Loucy (cell line): ENCODE measurements around the gene PTPRZ1.

ENCODE experiments used
- H2AFZ ChIP-seq: fragments of 200-600 bp; sonication (generic); 2 replicates; pipeline ENCODE4 v1.6.0; 2016; ENCODE audit warnings: antibody characterized with exemption, mild to moderate bottlenecking, low read length, moderate library complexity
- H3F3A ChIP-seq: fragments of 200-600 bp; 2 replicates; pipeline ENCODE4 v1.6.0; 2016; ENCODE audit warnings: antibody characterized with exemption, low read depth, mild to moderate bottlenecking
- H3K27me3 ChIP-seq: fragments of 200-600 bp; sonication (generic); 2 replicates; pipeline ENCODE4 v1.6.1; 2014; ENCODE audit warnings: low read length, mild to moderate bottlenecking; ENCODE audit not compliant: insufficient read depth, poor library complexity, severe bottlenecking
- H3K36me3 ChIP-seq: fragments of 200-600 bp; sonication (generic); 2 replicates; pipeline ENCODE4 v1.6.1; 2016; ENCODE audit warnings: low read length; ENCODE audit not compliant: insufficient read depth
- H3K4me1 ChIP-seq: fragments of 200-600 bp; sonication (generic); 2 replicates; pipeline ENCODE4 v1.5.1; 2014; ENCODE audit warnings: low read length, mild to moderate bottlenecking; ENCODE audit not compliant: insufficient read depth, poor library complexity, severe bottlenecking
- H3K4me2 ChIP-seq: fragments of 200-600 bp; sonication (generic); 2 replicates; pipeline ENCODE4 v1.6.0; 2014; ENCODE audit warnings: antibody characterized with exemption, low read length, low read depth, mild to moderate bottlenecking; ENCODE audit not compliant: poor library complexity, severe bottlenecking
- H3K4me3 ChIP-seq: fragments of 200-600 bp; sonication (generic); 2 replicates; pipeline ENCODE4 v1.5.1; 2014; ENCODE audit warnings: low read length, mild to moderate bottlenecking, mixed read lengths; ENCODE audit not compliant: poor library complexity, severe bottlenecking
- H3K79me2 ChIP-seq: fragments of 200-600 bp; sonication (generic); 2 replicates; pipeline ENCODE4 v1.6.1; 2014; ENCODE audit warnings: low read length; ENCODE audit not compliant: insufficient read depth
- H3K9ac ChIP-seq: fragments of 200-600 bp; sonication (generic); 2 replicates; pipeline ENCODE4 v1.6.0; 2014; ENCODE audit warnings: mild to moderate bottlenecking, low read depth, low read length, moderate library complexity; ENCODE audit not compliant: poor library complexity, severe bottlenecking
- H3K9me2 ChIP-seq: fragments of 200-600 bp; sonication (generic); replicated peaks from 2 replicates; pipeline ENCODE4 v1.6.1; 2016; ENCODE audit warnings: low read depth, low read length, mixed read lengths
- H3K9me3 ChIP-seq: fragments of 200-600 bp; sonication (generic); 2 replicates; pipeline ENCODE4 v1.6.1; 2014; ENCODE audit warnings: mild to moderate bottlenecking, antibody characterized with exemption, low read length, low read depth; ENCODE audit not compliant: insufficient read depth
- H4K20me1 ChIP-seq: fragments of 200-600 bp; sonication (generic); 2 replicates; pipeline ENCODE4 v1.6.0; 2014; ENCODE audit warnings: antibody characterized with exemption, low read length, mild to moderate bottlenecking; ENCODE audit not compliant: insufficient read depth, poor library complexity, severe bottlenecking
- CTCF ChIP-seq: fragments of 200-600 bp; sonication (generic); conservative IDR thresholded peaks from 2 replicates; pipeline ENCODE4 v1.5.1; 2014; ENCODE audit warnings: mild to moderate bottlenecking, antibody characterized with exemption, low read length
- EZH2phosphoT487 ChIP-seq: fragments of 200-600 bp; IDR thresholded peaks from 2 replicates; pipeline ENCODE4 v1.6.1; 2018; ENCODE audit warnings: antibody characterized with exemption, mild to moderate bottlenecking, moderate library complexity, borderline replicate concordance

Gene PTPRZ1

GRCh38 chr7:122103064-122103463, 230.1 kb downstream of the PTPRZ1 start:
- H3K9me3 ChIP-seq = no peaks in the 10 kb centered on the region
- H3K4me2 ChIP-seq = no peak overlapping the region
- no peaks in the 10 kb centered on the region for H3F3A ChIP-seq
- no peak for TF ChIP-seq EZH2phosphoT487
- TF ChIP-seq CTCF = no peak
- H3K9ac ChIP-seq = no peak overlapping the region
- H3K4me3 ChIP-seq = no peak overlapping the region
- no peaks in the 10 kb centered on the region for H3K9me2 ChIP-seq
- no peaks in the 10 kb centered on the region for H3K4me1 ChIP-seq
- H4K20me1 ChIP-seq = no peaks in the 10 kb centered on the region
- no peaks in the 10 kb centered on the region for H3K27me3 ChIP-seq
- H3K79me2 ChIP-seq = no peaks in the 10 kb centered on the region
- H3K36me3 ChIP-seq = no peaks in the 10 kb centered on the region
- H2AFZ ChIP-seq = no peak overlapping the region
